Stomach smooth muscle (tissue), 2 donors: ENCODE results near the gene ZNF573.
A peak's percentile ranks its signal among the peaks of the same experiment; 100 is the strongest.
"Not testable (repeated sequence)": the region's sequence is repeated elsewhere in the genome, so short reads cannot be mapped to it uniquely, and the experiment has no call there.

ENCODE experiments used
- H3K27ac ChIP-seq: one replicate; pipeline ENCODE4 v1.7.0; 2013; ENCODE audit warnings: mild to moderate bottlenecking, low read length, inconsistent platforms
- H3K27me3 ChIP-seq, 2 donors: one replicate each; pipeline ENCODE4 v1.7.0; 2013; ENCODE audit warnings: low read length in 2 of 2; ENCODE audit not compliant: insufficient read depth in 2 of 2, control insufficient read depth in 1 of 2
- H3K36me3 ChIP-seq, 2 donors: one replicate each; pipeline ENCODE4 v1.7.0; 2013; ENCODE audit warnings: low read length in 2 of 2; ENCODE audit not compliant: control insufficient read depth in 2 of 2, insufficient read depth in 2 of 2
- H3K4me1 ChIP-seq: one replicate; pipeline ENCODE4 v1.7.0; 2013; ENCODE audit warnings: low read length; ENCODE audit not compliant: control insufficient read depth, insufficient read depth
- H3K4me3 ChIP-seq, 2 donors: one replicate each; pipeline ENCODE4 v1.7.0; 2013; ENCODE audit warnings: low read length in 2 of 2
- H3K9ac ChIP-seq, 2 donors: one replicate each; pipeline ENCODE4 v1.7.0; 2013; ENCODE audit warnings: low read length in 2 of 2, mild to moderate bottlenecking in 1 of 2
- H3K9me3 ChIP-seq, 2 donors: one replicate each; pipeline ENCODE4 v1.7.0; 2013; ENCODE audit warnings: low read length in 2 of 2; ENCODE audit not compliant: control insufficient read depth in 2 of 2
- donor health status: healthy.
- donor health status: Pancreatic carcinoma.

Gene ZNF573

DNA sequence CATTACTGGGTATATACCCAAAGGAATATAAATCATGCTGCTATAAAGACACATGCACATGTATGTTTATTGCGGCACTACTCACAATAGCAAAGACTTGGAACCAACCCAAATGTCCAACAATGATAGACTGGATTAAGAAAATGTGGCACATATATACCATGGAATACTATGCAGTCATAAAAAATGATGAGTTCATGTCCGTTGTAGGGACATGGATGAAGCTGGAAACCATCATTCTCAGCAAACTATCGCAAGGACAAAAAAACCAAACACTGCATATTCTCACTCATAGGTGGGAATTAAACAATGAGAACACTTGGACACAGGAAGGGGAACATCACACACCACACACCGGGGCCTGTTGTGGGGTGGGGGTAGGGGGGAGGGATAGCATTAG, 21.7 kb downstream of the ZNF573 start:
- not testable (repeated sequence) for H3K9me3 ChIP-seq, H3K4me1 ChIP-seq, H3K27ac ChIP-seq, H3K4me3 ChIP-seq, H3K9ac ChIP-seq, H3K27me3 ChIP-seq
- peaks cover 7 to 11% of the 10 kb centered on the region in 2 donors for H3K36me3 ChIP-seq

DNA sequence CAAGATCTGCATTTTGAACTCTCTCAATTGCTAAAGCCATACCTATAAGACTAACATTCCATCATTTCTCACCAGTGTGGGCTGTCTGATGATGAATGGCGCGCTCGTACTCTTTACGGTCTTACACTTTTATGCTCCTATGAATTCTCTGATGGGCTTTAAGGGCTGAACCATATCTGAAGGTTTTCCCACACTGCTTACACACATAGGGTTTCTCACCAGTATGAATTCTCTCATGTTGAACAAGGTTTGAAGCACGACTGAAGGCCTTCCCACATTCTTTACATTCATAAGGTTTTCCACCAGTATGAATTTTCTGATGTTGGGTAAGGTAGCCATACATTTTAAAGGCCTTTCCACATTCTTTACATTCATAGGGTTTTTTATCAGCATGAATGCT, 41.0 kb downstream of the ZNF573 start:
- Histone ChIP-seq H3K27ac (no peak overlapping the region), H3K9me3 (peaks cover 3 to 10% of the 10 kb centered on the region in 2 donors), H3K27me3 (no peaks in the 10 kb centered on the region), H3K36me3 (peaks cover 20 to 22% of the 10 kb centered on the region in 2 donors), H3K4me1 (no peaks in the 10 kb centered on the region), H3K4me3 (no peak overlapping the region), H3K9ac (no peak overlapping the region)

DNA sequence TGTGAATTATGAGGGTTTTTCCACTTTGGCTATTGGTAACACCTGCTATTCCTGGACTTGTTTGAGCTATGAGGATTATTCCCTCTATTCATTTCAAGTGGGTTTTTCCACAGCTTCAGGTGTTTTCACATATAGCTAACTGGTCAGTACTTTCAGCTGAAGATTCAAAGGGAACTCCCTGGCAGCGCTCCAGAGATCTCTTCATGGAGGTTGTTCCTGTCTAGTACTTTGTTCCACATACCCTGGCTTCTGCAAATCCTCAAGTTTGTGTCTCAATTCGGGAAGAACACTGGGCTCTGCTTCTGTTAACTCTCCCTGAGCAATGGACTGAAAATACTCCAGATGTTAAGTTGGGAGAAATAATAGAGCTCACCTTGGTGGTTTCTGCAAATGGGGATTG, 54.2 kb downstream of the ZNF573 start:
- H3K9ac ChIP-seq: no peak overlapping the region
- H3K4me1 ChIP-seq: no peaks in the 10 kb centered on the region

DNA sequence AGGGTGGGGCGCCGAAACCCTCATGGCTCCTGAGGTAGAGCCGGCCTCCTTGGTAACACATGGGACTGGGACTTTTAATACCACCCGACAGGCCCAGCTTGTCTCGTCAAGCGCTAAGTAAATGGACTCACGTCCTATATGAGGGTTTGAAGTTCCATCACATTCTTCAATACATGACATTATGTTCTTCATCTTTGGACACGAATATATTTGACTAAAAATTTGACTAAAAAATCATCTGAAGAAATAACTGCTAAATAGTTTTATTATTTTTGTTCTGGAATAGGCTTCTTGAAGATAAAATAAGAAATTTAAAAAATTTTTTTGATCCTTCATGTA, 59.5 kb downstream of the ZNF573 start:
- peak overlapping the region; percentile 56 to 84 for H3K9ac ChIP-seq
- no peaks in the 10 kb centered on the region for H3K9me3 ChIP-seq
- H3K4me3 ChIP-seq: peak overlapping the region; percentile 83 to 89
- no peaks in the 10 kb centered on the region for H3K27me3 ChIP-seq
- peak overlapping the region; percentile 58 for H3K27ac ChIP-seq
- no peaks in the 10 kb centered on the region for H3K36me3 ChIP-seq
- peaks cover 8% of the 10 kb centered on the region for H3K4me1 ChIP-seq

More for the DNA sequence above, 54.2 kb downstream of the ZNF573 start:
- Histone ChIP-seq H3K36me3 (peaks cover 0 to 2% of the 10 kb centered on the region in 2 donors), H3K9me3 (no peaks in the 10 kb centered on the region), H3K27ac (no peak overlapping the region), H3K4me3 (no peak overlapping the region), H3K27me3 (no peaks in the 10 kb centered on the region)

DNA sequence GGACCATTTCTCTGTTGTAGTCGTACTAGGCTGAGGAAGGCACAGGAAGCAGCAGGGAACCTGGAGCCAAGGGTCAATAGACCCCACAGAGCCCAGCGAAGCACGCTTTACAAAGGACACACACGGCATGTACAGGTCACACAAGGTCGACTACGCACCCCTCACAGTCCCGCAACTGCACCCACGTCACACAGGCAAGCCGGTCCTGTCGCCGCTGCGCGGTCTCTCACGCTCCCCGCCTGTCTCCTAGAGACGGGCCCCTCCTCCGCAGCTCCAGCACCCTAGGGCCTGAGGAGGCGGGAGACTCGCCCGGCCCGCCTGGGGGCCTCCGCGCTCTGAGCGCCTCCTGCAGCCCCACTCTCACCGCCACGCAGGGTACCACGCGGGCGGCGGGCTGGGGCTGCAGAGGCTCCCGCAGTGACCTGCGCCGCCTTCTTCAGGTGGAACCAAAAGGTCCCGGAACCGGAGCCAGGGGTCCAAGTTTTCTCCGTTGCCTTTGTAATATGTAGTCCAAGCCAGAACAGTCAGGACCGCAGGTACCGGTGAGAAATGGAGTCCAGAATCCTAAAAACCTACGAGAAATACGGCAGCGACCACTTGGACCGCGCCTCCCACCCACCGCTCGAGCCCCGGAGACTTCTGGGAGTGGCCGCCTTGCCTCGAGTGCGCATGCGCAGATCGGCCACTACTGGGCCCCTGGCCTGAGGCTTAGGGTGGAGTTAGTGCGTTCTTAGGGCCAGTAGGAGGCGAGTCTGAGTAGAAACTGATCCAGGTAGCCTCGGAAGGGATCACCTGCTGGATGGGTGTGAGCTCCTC, 60.1 kb downstream of the ZNF573 start, which contains the start of gene ZNF607:
TSS of gene ZNF607 (minus strand) at position 651 of the 816 bp plus-strand sequence. CDS start 8,143 bp downstream, outside the sequence.
- Histone ChIP-seq H3K9ac (peak within 1 kb of the TSS; percentile 56 to 84), H3K4me3 (peak within 1 kb of the TSS; percentile 83 to 89), H3K27me3 (no peaks in the 10 kb centered on the region), H3K9me3 (no peaks in the 10 kb centered on the region), H3K27ac (peak within 1 kb of the TSS; percentile 58), H3K36me3 (no peaks in the 10 kb centered on the region), H3K4me1 (peaks cover 8% of the 10 kb centered on the region)

DNA sequence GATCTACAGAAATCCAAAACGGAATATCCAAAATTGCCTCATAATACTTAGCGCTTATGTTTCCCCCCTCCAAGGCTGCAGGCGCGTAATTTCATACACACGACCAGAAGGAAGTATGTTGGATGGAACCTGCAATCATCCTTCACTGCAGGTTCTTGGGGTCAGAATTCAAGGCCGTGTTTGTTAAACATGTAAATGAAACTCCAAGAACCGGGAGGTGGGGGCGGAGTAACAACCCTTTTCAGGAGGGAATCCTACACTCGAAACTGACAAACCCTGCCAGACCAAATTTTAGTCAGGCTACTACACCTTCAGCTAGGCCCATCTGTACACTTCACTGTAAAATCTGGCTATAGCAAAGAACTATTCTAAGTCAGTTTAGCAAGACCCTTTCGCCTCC, 61.1 kb downstream of the ZNF573 start:
- no peak overlapping the region for H3K27ac ChIP-seq
- peak overlapping the region; percentile 83 to 89 for H3K4me3 ChIP-seq
- peaks cover 8% of the 10 kb centered on the region for H3K4me1 ChIP-seq
- H3K9me3 ChIP-seq: no peaks in the 10 kb centered on the region
- no peaks in the 10 kb centered on the region for H3K36me3 ChIP-seq
- no peaks in the 10 kb centered on the region for H3K27me3 ChIP-seq
- H3K9ac ChIP-seq: peak overlapping the region; percentile 3 to 84

DNA sequence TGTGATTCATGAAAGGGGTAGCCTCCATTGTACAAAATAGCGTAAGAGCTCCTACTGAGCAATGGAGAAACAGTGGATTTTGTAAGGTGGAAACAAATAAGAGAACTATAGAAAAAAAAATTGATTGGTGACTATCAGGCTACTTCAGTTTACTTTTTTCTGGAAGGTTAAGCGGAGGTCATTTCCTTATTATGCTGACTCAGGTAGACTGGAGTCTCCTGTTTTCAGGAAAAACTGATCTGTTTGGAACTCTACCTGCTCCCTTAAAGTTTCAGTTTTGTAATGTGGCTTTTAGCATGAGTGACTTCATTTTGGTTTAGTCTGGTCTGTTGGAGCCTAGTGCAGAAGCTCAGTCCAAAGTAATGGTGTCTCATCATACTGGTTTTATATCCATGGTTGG, 63.2 kb downstream of the ZNF573 start:
- no peaks in the 10 kb centered on the region for H3K9me3 ChIP-seq
- H3K9ac ChIP-seq: no peak overlapping the region
- H3K27ac ChIP-seq: no peak overlapping the region
- H3K36me3 ChIP-seq: no peaks in the 10 kb centered on the region
- H3K27me3 ChIP-seq: no peaks in the 10 kb centered on the region
- no peak overlapping the region for H3K4me3 ChIP-seq
- peaks cover 8% of the 10 kb centered on the region for H3K4me1 ChIP-seq

DNA sequence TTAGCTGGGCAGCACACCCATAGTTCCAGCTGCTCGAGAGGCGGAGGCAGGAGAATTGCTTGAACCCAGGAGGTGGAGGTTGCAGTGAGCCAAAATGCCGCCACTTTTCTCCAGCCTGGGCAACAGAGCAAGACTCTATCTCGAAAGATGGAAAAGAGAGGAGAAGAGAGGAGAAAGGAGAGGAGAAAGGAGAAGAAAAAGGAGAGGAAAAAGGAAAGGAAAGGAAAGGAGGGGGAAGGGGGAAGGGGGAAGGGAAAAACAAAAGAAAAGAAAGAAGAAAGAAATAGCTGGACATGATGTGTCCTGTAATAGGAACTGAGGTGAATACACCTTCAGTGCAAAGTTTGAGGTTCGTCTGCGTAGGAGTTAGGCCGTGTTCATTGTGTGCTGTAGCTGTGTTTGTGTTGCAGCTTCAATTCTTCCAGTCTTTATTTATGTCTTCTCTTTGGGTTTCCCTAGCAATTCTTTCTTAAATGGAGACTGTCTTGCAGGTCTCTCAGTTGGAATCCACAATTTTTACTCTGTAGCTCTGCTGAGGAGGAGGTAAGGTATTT, 73.3 kb downstream of the ZNF573 start:
- Histone ChIP-seq H3K4me1 (no peaks in the 10 kb centered on the region), H3K9me3 (no peaks in the 10 kb centered on the region), H3K27ac (no peak overlapping the region), H3K9ac (no peak overlapping the region), H3K36me3 (peaks cover 14 to 19% of the 10 kb centered on the region in 2 donors), H3K4me3 (no peak overlapping the region), H3K27me3 (no peaks in the 10 kb centered on the region)

DNA sequence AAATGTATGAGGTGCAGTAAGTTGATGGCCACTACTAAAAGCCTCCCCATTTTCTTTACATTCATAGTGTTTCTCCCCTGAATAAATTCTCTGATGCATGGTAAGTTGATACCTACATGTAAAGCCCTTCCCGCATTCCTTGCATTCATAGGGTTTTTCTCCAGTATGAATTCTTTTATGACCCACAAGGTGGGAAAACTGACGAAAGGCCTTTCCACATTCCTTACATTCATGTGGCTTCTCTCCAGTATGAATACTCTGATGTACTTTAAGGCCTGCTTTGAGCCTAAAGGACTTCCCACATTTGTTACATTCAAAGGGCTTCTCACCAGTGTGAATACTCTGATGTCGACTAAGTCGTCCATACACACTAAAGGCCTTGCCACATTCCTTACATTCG, 80.3 kb downstream of the ZNF573 start:
- H3K4me1 ChIP-seq: no peaks in the 10 kb centered on the region
- H3K9me3 ChIP-seq: no peaks in the 10 kb centered on the region
- no peak overlapping the region for H3K4me3 ChIP-seq
- H3K27me3 ChIP-seq: no peaks in the 10 kb centered on the region
- peaks cover 20 to 25% of the 10 kb centered on the region in 2 donors for H3K36me3 ChIP-seq
- H3K27ac ChIP-seq: no peak overlapping the region
- H3K9ac ChIP-seq: no peak overlapping the region

DNA sequence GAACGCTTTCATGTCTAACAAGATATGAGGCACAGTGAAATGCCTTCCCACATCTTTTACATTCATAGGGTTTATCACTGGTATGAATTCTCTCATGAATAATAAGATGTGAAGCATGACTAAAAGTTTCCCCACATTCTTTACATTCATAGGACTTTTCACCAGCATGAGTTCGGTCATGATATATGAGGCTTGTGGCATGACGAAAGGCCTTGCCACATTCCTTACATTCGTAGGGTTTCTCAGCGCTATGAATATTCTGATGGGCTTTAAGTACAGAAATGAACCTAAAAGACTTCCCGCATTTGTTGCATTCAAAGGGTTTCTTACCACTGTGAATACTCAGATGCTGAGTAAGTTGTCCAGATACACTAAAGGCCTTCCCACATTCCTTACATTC, 81.2 kb downstream of the ZNF573 start:
- no peaks in the 10 kb centered on the region for H3K27me3 ChIP-seq
- no peak overlapping the region for H3K9ac ChIP-seq
- H3K4me1 ChIP-seq: no peaks in the 10 kb centered on the region
- no peak overlapping the region for H3K4me3 ChIP-seq
- no peak overlapping the region for H3K27ac ChIP-seq
- H3K9me3 ChIP-seq: no peaks in the 10 kb centered on the region
- H3K36me3 ChIP-seq: peaks cover 20 to 25% of the 10 kb centered on the region in 2 donors
